ENCODE data around the gene DKC1.

DNA sequence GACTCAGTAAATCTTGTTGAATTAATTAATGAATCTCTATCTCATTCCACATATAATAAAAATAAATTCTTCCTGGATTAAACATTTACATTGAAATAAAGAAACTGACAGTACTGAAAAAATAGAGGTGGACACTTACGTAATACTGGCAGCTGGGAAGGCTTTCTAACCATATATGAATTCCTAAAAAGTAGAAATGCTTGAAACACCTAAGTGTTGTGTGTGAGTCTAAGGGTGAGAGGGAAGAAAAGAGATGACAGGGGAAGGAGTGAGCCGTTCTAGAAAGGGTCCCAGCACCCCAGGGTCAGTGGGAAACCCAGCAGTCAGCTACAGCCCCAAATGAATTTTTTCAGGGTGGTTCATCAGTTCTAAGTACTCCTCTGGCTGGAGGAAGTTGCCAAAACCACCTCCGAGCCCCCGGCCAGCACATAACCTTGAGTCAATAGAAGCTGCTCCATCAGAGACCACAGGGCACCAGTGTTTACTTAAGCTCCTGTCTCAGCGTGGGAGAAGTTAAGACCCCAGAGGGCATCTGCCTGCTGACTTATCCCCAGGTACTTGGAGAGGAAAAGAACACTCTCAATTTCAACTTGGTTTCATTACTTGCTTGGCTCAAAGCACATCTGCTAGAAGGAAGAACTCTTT lies 30.1 kb upstream of the DKC1 start:
- TF ChIP-seq, protein P1, sequence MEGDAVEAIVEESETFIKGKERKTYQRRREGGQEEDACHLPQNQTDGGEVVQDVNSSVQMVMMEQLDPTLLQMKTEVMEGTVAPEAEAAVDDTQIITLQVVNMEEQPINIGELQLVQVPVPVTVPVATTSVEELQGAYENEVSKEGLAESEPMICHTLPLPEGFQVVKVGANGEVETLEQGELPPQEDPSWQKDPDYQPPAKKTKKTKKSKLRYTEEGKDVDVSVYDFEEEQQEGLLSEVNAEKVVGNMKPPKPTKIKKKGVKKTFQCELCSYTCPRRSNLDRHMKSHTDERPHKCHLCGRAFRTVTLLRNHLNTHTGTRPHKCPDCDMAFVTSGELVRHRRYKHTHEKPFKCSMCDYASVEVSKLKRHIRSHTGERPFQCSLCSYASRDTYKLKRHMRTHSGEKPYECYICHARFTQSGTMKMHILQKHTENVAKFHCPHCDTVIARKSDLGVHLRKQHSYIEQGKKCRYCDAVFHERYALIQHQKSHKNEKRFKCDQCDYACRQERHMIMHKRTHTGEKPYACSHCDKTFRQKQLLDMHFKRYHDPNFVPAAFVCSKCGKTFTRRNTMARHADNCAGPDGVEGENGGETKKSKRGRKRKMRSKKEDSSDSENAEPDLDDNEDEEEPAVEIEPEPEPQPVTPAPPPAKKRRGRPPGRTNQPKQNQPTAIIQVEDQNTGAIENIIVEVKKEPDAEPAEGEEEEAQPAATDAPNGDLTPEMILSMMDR (IDR thresholded peaks at IDR 0.05), result no peak
- no peak for TF ChIP-seq POLR2A (IDR thresholded peaks at IDR 0.05)

Measured in Peyer's patch (tissue), 4 donors.